DMS79 (cell line): ENCODE measurements around the gene EIF1AX.
A peak's percentile ranks its signal among the peaks of the same experiment; 100 is the strongest.
"Not testable (repeated sequence)": the region's sequence is repeated elsewhere in the genome, so short reads cannot be mapped to it uniquely, and the experiment has no call there.

ENCODE experiments used
- DNase-seq: peaks from one replicate; lab custom pipeline; 2025; lab: John Stamatoyannopoulos, UW

EIF1AX gene

GRCh38 chrX:20141281-20142220 is at the start of gene EIF1AX:
EIF1AX (minus strand) TSS chrX:20141838; CDS start chrX:20141640, 198 bp downstream.
- DNase-seq = peak; percentile 72

GRCh38 chrX:20189171-20189570 is 47.5 kb upstream of the EIF1AX start:
- no peak for DNase-seq

- no peak for DNase-seq
Measured at GRCh38 chrX:20181598-20182329, 40.1 kb upstream of the EIF1AX start.

GRCh38 chrX:20177093-20177492 is 35.5 kb upstream of the EIF1AX start:
- DNase-seq = no peak

GRCh38 chrX:20173856-20174255 is 32.2 kb upstream of the EIF1AX start:
- no peak for DNase-seq

GRCh38 chrX:20173313-20173712 is 31.7 kb upstream of the EIF1AX start:
- DNase-seq = no peak

GRCh38 chrX:20171887-20172286 is 30.2 kb upstream of the EIF1AX start:
- DNase-seq = no peak

- DNase-seq = not testable (repeated sequence)
Measured at GRCh38 chrX:20162516-20162915, 20.9 kb upstream of the EIF1AX start.

GRCh38 chrX:20159797-20160385 is 18.3 kb upstream of the EIF1AX start:
- no peak for DNase-seq

- no peak for DNase-seq
Measured at GRCh38 chrX:20151689-20152088, 10.1 kb upstream of the EIF1AX start.

- no peak for DNase-seq
Measured at GRCh38 chrX:20149326-20149725, 7.7 kb upstream of the EIF1AX start.

GRCh38 chrX:20147561-20147960 is 5.9 kb upstream of the EIF1AX start:
- no peak for DNase-seq

- no peak for DNase-seq
Measured at GRCh38 chrX:20144491-20144890, 2.9 kb upstream of the EIF1AX start.

- DNase-seq = no peak
Measured at GRCh38 chrX:20143561-20143960, 1.9 kb upstream of the EIF1AX start.

GRCh38 chrX:20143111-20143510 is 1.5 kb upstream of the EIF1AX start:
- no peak for DNase-seq

GRCh38 chrX:20140420-20140819 is 1.2 kb downstream of the EIF1AX start:
- no peak for DNase-seq

- no peak for DNase-seq
Measured at GRCh38 chrX:20139966-20140365, 1.7 kb downstream of the EIF1AX start.

GRCh38 chrX:20135944-20136343 is 5.7 kb downstream of the EIF1AX start:
- no peak for DNase-seq

- no peak for DNase-seq
Measured at GRCh38 chrX:20132666-20133065, 9.0 kb downstream of the EIF1AX start.

GRCh38 chrX:20130357-20130756 is 11.3 kb downstream of the EIF1AX start:
- no peak for DNase-seq

GRCh38 chrX:20129547-20129946 is 12.1 kb downstream of the EIF1AX start:
- DNase-seq = no peak

GRCh38 chrX:20128670-20129069 is 13.0 kb downstream of the EIF1AX start:
- no peak for DNase-seq

- DNase-seq = not testable (repeated sequence)
Measured at GRCh38 chrX:20127440-20127839, 14.2 kb downstream of the EIF1AX start.
